Endometrium (tissue), 2 donors: ENCODE measurements around the gene CERS1.
A peak's percentile ranks its signal among the peaks of the same experiment; 100 is the strongest.
"Not testable (repeated sequence)": the region's sequence is repeated elsewhere in the genome, so short reads cannot be mapped to it uniquely, and the experiment has no call there.

ENCODE experiments used
- FAIRE-seq: peaks from 2 replicates; lab custom pipeline; 2012; peaks lifted over from hg19 to GRCh38; lab: Jason Lieb, UNC
- donor health status: control.
- donor health status: control.

CERS1 gene

DNA sequence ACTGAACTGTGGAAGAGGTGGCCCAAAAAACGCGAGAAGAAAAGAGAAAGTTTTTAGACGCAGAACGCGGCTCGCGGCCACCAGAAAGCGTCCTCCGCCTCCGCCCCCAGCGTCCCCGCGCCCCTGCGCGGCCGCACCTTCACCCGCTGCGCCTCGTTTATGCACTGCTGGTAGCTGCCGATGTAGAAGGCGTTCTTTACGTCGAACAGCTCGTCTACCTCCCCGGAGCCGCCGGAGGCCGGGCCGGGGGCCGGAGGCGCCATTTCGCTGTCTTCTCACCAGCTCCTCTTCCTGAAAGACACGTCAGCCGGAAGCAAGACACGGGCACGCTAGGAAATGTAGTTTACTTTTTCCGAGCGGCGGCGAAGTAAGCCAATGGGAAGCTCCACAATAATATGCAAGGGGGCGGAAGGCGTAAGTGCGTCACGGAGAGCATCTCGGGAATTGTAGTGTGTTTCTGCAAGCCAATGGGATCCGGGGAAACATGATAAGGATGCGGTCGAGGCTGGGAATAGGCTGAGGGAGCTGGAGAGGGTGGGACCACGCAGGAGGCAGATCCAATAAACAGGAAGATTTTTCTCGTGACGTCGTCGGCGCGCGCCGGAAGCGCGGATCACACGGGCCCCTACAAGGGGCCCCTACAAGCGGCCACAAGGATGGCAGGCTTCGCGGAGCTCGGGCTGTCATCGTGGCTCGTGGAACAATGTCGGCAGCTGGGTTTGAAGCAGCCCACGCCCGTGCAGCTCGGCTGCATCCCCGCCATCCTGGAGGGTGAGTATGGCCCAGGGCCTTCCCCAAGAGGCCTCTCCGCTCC, 23.3 kb upstream of the CERS1 start, which contains the start of the genes COPE and DDX49:
TSS of gene COPE (minus strand) at position 302 of the 814 bp plus-strand sequence. CDS start at position 263, 39 bp downstream.
TSS of gene DDX49 (plus strand) at position 630 of the 814 bp plus-strand sequence. CDS start at position 657, 27 bp downstream.
- peak; percentile 99 for FAIRE-seq

DNA sequence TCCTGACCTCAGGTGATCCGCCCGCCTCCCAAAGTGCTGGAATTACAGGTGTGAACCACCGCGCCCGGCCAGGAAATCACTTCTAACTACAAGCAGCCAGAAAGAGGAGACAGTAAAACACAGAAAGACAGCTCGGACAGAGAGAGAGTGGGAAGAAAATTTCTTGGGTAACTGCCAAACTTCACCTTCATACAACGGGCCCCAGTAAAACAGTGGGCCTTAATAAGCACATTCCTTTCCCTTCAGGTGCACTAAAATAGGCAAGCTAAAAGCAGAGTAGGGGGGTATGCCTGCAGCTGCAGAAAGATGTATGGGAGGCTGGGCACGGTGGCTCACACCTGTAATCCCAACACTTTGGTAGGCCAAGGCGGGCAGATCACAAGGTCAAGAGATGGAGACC, 21.6 kb upstream of the CERS1 start:
- FAIRE-seq = not testable (repeated sequence)

DNA sequence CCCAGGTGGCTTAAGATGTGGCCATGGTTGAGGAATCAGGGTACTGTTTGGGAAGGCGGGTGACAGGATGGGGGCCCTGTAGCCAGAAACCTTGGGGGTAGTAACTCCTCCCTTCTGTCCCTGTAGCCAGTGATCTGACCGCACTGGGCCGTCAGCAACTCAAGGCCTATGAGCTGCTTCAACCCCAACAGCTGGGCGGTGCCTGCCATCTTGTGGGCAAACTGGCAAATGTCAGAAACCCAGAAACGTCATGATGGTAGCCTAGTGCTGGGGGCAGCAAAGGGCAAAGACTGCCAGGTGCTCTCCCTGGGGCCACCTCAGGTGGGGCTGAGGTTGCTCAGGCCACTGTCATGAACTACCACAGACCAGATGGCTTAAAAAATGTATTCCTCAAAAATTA, 19.7 kb upstream of the CERS1 start:
- FAIRE-seq = no peak

DNA sequence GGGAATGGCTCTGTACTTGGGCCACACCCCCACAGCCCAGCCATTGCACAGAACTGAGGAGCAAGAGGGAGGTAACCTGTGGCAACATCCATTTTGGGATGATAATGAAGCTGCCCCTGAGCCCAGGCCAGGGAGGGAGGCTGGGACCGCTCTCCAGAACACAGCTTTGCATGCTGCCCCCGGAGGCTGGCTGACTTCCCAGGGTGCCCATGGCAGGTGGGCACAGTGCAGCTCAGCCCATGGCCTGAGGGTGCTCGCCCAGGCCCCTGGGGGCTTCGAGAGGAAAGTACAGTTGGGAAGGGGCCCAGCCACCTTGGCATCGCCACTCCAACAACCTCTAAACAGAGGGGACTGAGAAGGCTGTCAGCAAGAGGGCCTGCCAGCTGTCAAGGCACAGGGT, 17.5 kb upstream of the CERS1 start:
- FAIRE-seq = no peak

DNA sequence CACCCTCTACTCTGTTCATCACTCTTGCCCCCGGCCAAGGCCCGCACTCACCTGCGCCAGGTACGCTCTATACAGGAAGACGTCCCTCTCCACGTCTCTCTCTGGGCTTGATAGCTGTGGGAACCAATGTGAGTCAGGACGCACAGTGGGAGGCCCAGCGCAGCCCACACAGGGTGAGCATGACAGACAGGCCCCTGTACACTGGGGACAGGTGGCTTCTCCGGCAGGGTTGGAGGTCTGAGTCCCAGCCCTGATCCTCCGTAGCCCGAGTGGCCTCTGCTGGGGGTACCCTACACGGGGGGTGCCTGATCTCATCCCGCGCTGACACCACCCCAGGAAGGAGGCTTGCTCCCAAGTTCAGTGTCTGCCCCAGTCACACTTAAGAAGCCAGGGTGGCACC, 17.0 kb upstream of the CERS1 start:
- FAIRE-seq = no peak

DNA sequence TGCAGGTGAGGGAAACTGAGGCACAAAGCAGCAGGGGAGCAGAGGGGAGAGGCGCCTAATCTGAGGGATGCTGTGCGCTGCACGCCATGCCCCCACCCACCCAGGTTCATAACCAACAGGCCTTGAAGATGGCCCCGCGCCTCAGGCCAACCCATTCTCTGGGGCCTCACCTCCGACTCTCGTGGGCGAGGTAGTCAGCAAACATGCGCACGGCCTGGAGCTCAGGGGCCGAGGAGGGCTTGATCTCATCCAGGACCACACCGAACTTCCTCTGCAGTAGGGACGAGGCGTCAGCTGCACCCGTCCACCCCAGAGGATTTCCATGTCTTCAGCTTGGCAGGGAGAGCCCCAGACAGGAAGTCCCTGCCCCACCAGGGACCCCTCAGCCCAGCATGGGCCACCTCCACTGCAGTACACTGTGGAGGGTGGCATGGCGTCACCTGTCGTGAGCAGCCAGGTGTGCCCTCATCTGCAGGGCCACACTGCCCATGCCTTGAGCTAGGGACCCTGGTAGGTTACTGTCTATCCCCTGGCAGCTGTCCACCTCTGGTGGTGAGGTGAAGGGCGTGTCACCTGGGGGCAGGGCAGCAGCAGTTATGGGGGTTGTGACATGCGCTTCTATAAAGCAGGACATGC, 15.0 kb upstream of the CERS1 start:
- no peak for FAIRE-seq

DNA sequence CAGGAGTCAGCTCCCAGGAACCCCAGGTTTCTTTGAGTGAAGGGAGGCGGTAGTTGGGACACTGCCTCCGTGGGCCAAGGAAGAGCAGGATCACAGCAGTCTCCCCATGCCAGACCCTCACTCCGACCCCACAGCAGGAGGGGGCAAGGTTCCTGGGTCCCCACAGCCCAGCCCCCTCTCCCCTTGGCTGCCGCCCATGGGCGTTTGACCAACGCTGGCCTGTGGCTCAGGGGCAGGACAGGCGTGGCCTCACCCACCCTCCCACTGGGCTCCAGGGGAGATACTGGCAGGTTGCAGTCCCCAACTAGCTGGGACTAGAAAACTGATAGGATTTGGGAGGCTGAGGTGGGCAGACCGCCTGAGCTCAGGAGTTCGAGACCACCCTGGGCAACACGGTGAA, 14.1 kb upstream of the CERS1 start:
- FAIRE-seq = no peak

DNA sequence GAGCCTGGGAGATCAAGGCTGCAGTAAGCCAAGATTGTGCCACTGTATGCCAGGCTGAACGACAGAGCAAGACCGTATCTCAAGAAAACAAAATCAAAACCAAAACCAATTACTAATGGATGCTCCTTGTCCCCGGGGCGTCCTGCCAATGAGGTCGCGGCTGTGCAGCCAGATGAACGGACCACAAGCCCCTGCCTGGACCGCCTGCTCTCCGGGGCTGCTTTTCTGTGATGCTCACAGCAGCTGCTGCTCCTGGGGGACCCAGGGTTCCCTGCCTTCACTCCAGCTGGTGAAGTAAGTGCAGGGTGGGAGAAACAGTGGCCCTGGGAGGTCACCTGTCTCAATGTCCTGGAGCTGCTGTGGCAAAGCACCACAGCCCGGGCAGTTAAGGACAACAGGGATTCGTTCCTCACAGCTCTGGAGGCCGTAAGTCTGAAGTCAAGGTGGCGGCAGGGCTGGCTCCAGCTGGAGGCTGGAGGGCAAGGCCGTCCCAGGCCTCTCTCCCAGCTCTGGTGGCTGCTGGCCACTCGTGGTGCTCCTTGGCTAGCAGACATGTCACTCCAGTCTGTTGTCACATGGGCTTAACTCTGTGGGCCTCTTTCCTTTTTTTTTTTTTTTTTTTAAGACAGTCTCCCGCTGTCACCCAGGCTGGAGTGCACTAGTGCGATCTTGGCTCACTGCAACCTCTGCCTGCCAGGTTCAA, 13.1 kb upstream of the CERS1 start:
- FAIRE-seq = no peak

DNA sequence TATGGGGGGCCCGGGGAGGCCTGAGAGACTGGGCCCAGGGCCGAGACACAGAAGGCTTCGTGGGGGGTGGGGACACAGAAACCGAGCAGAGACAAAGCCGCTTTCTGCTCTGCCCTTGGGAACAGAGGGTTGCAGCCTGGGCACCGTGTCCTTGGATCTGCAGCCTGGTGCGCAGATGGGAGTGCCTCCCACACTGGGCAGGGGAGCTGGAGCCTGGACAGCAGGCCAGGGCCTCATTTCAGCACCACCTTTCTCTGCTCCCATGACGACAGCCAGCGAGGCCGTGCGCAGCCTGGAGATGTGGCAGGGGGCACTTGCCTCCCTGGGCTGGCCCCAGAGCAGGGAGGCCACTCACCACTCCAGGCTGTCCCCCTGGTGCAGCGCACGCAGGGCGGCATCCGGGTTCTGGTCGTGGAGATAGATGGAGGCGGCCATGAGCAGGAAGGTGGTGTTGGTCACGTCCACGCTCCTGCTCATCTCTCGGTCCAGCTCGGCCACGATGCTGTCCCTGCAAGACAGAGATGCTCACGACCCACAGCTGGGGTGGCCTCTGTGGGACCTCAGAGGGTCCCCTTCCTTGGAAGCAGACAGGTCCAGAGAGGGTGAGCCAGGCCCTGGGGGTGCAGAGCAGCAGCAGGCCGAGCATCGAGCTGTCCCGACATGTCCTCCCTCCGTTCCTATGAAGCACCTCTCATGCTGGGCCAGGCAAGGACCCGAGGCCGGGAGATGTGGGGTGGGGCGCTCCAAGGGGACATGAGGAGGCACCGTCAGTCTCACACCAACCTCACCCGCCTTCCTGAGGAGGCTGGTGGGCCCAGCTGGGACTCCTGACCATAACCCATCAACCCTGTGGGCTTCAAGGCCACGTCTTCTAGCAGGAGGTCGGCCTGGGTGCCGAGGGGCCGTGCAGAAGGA, 10.9 kb upstream of the CERS1 start:
- FAIRE-seq = no peak

DNA sequence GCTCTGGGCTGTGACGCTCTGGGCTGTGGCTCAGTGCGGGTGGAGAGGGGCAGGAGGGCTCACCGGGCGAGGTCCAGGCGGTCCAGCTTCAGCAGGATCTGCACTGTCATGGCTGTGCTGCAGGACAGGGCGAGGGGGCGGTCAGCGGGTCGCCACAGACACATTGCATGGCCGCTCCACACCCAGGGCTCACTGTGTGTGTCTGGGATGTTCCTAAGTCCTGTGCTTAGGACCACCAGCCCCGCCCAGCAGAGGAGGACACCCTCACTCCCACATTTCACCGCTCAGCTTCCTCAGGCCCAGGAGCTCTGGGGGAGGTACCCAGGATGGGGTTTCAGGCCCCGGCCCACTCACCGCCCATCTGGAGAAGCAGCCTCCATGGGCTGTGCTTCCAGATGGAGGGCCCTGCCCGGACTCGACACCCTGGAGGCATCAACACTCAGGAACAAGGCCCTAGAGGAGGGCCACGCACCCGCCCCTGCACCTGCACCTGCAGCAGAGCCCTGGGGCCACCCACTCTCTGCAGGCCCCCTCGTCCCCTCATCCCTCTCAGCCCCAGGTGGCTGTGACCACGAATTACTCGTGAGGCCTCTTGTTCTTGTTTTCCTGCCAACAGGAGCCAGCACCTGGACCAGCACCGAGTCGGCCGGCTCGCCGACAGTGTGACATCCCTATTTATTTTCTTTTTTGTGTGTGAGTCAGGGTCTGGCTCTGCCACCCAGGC, 9.7 kb upstream of the CERS1 start:
- no peak for FAIRE-seq

DNA sequence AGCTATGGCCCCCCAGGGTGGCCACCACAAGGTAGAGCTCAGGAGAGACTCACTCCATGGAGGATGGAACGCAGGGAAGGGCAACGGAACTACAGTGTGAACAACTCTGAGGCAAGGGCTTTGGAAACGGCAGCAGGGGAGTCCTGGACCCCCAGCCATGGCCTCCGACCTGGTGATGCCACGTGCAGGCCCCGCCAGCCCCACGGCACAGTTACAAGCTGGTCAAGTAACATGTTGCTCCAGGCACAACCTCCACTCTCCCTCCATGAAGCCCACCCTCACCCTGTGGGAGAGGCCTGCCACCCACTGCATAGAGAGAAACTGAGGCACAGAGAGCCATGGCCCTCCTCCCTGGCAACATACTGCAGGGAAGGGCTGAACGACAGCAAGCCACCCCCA, 9.1 kb upstream of the CERS1 start:
- FAIRE-seq = no peak

DNA sequence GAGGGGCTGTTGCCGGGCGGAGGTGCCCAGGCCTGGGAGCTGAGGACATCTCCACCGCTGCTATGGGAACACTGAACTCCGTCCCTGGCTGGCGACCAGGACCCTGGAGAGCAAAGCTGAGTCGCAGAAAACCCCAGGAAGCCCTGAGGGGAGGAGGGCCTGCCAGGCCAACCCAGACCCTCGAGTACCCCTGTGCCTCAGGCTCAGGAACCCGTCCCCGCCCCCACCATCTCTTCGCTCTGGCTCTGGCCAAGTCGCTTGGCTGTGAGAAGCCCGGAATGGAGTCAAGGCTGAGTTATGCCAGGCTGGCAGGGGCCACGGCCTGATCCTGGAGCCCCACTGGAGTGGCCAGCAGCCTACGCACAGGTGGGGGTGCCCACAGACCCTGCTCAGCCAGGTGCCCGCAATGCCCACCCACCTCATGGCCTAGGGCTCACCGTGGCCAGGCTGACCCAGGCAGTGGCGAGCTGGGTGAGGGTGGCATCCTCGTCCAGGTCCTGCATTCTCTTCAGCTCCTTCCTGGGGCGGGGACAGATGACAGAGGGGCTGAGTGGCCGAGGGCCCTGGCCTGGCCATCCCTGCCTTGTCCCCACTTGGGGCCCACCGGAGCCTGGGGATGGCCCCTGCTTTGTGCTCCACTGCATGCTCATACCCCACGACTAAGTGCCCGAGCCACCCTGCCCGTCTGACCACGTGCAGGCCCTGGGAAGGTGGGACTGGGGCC, 8.5 kb upstream of the CERS1 start:
- no peak for FAIRE-seq

DNA sequence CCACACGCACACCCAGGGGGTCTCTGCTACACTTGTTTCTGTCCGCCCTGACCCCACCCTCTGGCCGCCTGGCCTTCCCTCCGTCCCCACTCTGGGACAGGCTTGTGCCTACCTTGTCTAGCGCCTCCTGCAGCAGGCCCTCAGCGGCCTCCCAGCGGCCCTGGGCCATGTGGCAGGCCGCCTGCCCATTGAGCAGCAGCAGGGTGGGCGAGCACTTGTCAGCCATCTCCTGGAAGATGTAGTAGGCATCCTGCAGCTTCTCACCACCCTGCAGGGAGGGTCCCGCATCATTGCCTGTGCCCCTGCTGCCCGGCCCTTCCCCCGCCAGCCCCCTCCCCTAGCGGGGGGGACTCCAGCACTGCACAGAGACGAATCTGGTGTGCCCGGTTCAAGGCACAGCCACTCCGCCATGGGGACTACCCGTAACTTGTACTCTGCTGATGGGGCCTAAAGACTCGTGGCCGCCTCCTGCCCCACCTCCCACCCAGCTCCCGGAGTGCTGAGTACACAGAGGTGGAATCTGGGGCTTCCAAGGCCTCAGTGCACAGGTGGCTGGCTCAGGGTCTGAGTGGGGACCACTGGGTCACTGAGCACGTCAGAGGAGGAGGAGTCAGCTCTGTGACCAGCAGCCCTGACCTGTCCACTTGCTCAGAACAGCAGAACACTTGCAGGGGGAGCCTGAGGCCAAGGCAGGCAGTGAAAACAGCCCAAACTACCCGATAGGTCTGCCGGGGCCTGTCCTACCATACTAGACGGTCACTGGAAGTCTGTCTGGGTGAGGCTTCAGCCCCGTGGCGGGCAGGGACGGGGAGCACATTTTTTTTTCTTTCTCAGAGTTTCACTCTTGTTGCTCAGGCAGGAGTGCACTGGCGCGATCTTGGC, 7.4 kb upstream of the CERS1 start:
- FAIRE-seq = no peak

DNA sequence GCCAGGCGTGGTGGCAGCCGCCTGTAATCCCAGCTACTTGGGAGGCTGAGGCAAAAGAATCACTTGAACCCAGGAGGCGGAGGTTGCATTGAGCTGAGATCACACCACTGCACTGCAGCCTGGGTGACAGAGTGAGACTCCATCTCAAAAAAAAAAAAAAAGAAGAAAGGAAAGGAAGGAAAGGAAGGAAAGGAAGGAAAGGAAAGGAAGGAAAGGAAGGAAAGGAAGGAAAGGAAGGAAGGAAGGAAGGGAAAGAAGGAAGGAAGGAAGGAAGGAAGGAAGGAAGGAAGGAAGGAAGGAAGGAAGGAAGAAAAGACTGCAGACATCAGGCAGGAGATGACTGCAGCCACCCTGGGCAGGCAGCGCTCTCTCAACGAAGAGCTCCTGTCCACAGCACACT, 6.6 kb upstream of the CERS1 start:
- not testable (repeated sequence) for FAIRE-seq

DNA sequence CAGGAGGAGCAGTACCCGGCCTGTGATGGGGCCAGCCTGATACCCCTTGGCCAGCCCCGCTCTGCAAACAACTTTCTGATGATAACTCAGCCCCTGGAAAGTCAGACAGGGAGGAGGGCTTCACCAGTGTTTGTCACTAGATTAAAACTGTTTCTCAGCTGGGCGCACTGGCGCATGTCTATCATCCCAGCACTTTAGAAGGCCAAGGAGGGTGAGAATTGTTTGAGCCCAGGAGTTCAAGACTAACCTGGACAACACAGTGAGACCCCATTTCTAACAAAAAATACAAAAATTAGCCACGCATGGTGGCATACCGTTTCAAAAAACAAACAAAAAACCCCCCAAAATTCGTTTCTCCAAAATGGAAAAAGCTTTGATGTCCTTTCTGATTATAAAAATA, 5.5 kb upstream of the CERS1 start:
- FAIRE-seq = no peak

DNA sequence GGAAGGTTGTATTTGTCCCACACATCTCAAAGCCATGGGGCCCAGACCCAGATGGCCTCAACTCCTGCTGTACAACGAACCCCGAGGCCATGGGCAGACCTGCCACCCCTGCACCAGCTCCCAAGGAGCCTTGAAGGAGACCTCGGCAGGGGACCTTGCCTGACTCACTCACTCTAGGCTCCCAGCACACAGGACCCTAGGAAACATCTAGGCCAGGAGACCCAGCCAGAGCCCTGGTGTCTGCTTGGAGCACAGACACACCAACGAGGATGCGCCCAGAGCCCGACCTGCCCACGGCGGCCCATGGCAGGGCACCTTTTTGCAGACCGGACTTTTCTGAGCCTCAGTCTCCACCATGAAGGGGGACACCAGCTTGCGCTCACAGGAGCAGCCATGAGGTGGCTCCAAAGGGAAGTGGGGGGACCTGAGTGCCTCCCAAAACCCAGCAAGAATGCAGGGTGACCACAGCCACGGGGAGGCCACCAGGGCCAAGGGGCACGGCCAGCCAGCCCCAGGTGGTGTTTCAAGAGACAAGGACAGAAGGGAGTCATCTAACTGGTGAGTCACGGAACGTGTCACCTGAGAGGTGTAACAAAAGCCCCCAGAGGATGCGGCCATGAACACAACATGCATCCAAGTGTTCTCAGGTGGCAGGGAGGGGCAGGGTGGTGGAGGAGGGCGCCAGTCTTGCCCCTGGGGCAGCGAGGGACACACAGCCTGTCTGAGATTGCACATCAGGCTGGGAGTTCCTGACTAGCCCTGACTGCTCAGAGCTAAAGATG, 4.9 kb upstream of the CERS1 start:
- FAIRE-seq = no peak

DNA sequence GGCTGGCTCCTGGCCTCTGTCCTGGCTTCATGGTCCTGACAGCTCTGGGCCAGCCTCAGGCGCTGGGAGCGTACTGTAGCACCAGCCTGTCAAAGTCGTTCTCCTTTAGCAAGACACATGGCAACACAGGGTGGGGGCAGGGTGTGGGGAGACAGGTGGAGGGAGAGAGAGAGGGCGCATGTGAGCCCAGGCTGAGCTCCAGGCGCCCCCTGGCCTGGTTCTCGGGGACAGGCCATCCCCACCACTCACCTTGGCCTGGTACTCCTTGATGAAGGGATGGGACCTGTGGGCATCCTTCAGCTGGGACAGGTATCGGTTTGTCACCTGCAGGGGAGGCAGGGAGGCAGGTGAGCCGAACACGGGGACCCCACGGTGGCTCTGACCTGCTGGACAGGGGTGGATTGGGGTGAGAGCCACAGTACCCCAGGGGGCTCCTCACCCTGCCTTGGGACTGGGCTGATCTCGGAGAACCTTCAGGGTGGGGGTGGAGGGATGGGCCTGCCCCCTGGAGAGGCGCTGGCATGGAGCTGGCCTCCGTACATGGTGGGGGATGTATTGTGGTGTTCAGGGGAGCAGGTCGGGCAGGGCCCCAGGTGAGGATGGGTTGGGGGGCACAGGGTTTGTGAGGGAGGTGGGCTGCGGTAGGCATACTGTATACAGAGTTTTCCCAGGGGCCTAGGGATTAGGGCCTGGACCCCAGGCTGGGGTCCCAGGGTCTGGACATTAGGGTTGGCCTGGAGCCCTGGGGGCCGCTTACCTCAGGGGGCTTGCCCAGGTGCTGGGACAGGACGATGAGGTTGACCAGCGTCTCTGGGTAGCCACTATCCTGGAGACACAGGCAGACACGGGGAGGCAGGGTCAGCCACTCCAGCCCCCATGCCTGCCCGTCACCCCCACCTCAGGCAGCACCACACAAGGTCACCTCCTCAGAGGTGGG, 3.9 kb upstream of the CERS1 start:
- FAIRE-seq = no peak
